HepG2 (cell line): ENCODE data around the gene FIBCD1.

Experiments used
- JUND ChIP-seq: sonication (generic); formaldehyde crosslinking; IDR thresholded peaks from 2 replicates; pipeline ENCODE4 v1.8.0; 2022; ENCODE audit warnings: mild to moderate bottlenecking, missing genetic modification reagents
- MAFF ChIP-seq: IDR thresholded peaks from 2 replicates; pipeline ENCODE4 v1.6.1; 2011; ENCODE audit warnings: low read depth, low read length, improper control_type of control experiment
- MLLT10 ChIP-seq: sonication (generic); formaldehyde crosslinking; IDR thresholded peaks from 2 replicates; pipeline ENCODE4 v1.4.0; 2020; ENCODE audit warnings: missing genetic modification reagents
- NFE2L2 ChIP-seq: fragments of 150-350 bp; IDR thresholded peaks from 2 replicates; pipeline ENCODE4 v1.6.1; 2014; ENCODE audit warnings: low read length
- PRPF4 ChIP-seq: fragments of 200-400 bp; formaldehyde crosslinking; IDR thresholded peaks from 2 replicates; pipeline ENCODE4 v1.6.1; 2016; ENCODE audit warnings: low read length, low read depth; ENCODE audit not compliant: poor library complexity, severe bottlenecking
- TAF1 ChIP-seq: sonication (generic); formaldehyde crosslinking; IDR thresholded peaks from 2 replicates; pipeline ENCODE4 v1.4.0; 2020; ENCODE audit warnings: missing genetic modification reagents
- YY1 ChIP-seq: IDR thresholded peaks from 2 replicates; pipeline ENCODE4 v1.6.1; 2011; ENCODE audit warnings: low read length, low read depth, moderate library complexity, mild to moderate bottlenecking; ENCODE audit not compliant: insufficient read depth, insufficient replicate concordance
- ZNF282 ChIP-seq: fragments of 450-650 bp; IDR thresholded peaks from 2 replicates; pipeline ENCODE4 v1.6.1; 2018; ENCODE audit not compliant: partially characterized antibody
- ZNF614 ChIP-seq: IDR thresholded peaks from 2 replicates; pipeline ENCODE4 v1.6.1; 2018; ENCODE audit warnings: missing biosample characterization, missing genetic modification reagents, inconsistent platforms, borderline replicate concordance
- ZNF75D ChIP-seq: sonication (generic); formaldehyde crosslinking; IDR thresholded peaks from 2 replicates; pipeline ENCODE4 v1.8.1; 2023; ENCODE audit warnings: missing genetic modification reagents, mild to moderate bottlenecking, borderline replicate concordance
- ZNF777 ChIP-seq: sonication (generic); formaldehyde crosslinking; IDR thresholded peaks from 2 replicates; pipeline ENCODE4 v1.4.0; 2020; ENCODE audit warnings: missing genetic modification reagents

DNA sequence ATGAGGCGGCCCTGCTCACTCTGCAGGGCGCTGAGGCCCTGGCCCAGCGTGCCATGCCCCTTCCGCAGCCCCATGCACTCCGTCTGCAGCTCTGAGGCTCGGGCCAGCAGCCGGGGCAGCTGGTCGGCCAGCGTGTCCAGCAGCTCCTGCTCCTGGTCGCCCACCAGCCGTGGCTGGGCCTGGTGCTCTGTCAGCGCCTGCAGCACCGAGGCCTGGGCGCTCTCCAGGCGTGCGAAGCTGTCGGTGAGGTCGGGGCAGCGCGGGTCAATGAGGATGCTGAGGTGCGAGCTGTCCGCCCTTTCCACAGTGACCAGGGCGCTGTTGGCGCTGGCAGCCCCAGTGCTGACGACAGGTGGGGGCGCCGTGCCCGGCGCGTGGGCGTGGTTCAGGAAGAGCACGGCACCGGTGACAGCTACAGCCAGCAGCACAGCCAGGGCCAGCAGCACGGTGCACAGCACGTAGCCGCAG, 9.4 kb downstream of the FIBCD1 start:
- no peak for TF ChIP-seq MLLT10
- no peak for TF ChIP-seq NFE2L2
- TF ChIP-seq MAFF: no peak
- TF ChIP-seq ZNF777 (CRISPR knock-in tag): no peak
- no peak for TF ChIP-seq TAF1 (CRISPR knock-in tag)
- TF ChIP-seq ZNF614 (CRISPR knock-in tag): no peak
- TF ChIP-seq ZNF282: no peak
- TF ChIP-seq ZNF75D (CRISPR knock-in tag): no peak
- no peak for TF ChIP-seq YY1
- TF ChIP-seq JUND (CRISPR knock-in tag): no peak
- no peak for TF ChIP-seq PRPF4
